Smooth muscle cell (in vitro differentiated cells): ENCODE results near the gene LTBP3. TPM values are rescaled to one million over a fixed set of nuclear protein-coding genes. Genes with fewer than 3 reads are reported as not detected.

Experiments used
- DNase-seq: peaks from one replicate; lab custom pipeline; 2025; ENCODE audit not compliant: unreplicated experiment; lab: John Stamatoyannopoulos, UW
- H2AFZ ChIP-seq: fragments of 200-600 bp; sonication (generic); 2 replicates; pipeline ENCODE4 v1.6.0; 2016; ENCODE audit warnings: antibody characterized with exemption, low read depth, mild to moderate bottlenecking
- H3F3A ChIP-seq: fragments of 200-600 bp; sonication (generic); 2 replicates; pipeline ENCODE4 v1.6.0; 2017; ENCODE audit warnings: antibody characterized with exemption, low read depth
- H3K27ac ChIP-seq: fragments of 200-600 bp; sonication (generic); 2 replicates; pipeline ENCODE4 v1.5.1; 2016; ENCODE audit warnings: low read depth, mild to moderate bottlenecking
- H3K27me3 ChIP-seq: fragments of 200-600 bp; sonication (generic); 2 replicates; pipeline ENCODE4 v1.6.1; 2016; ENCODE audit warnings: low read depth, mild to moderate bottlenecking
- H3K36me3 ChIP-seq: fragments of 200-600 bp; sonication (generic); 2 replicates; pipeline ENCODE4 v1.5.1; 2016; ENCODE audit warnings: low read depth
- H3K4me1 ChIP-seq: fragments of 200-600 bp; sonication (generic); 2 replicates; pipeline ENCODE4 v1.5.1; 2016; ENCODE audit warnings: low read depth
- H3K4me2 ChIP-seq: fragments of 200-600 bp; sonication (generic); 2 replicates; pipeline ENCODE4 v1.6.0; 2016; ENCODE audit warnings: mild to moderate bottlenecking
- H3K4me3 ChIP-seq: fragments of 200-600 bp; sonication (generic); 2 replicates; pipeline ENCODE4 v1.5.1; 2016; ENCODE audit warnings: mild to moderate bottlenecking
- H3K79me2 ChIP-seq: fragments of 200-600 bp; sonication (generic); 2 replicates; pipeline ENCODE4 v1.6.0; 2016; ENCODE audit warnings: low read depth, mild to moderate bottlenecking
- H3K9ac ChIP-seq: fragments of 200-600 bp; sonication (generic); 2 replicates; pipeline ENCODE4 v1.6.0; 2016; ENCODE audit warnings: low read depth
- H3K9me3 ChIP-seq: fragments of 200-600 bp; sonication (generic); replicated peaks from 2 replicates; pipeline ENCODE4 v1.5.1; 2016; ENCODE audit warnings: low read depth
- H4K20me1 ChIP-seq: fragments of 200-600 bp; sonication (generic); 2 replicates; pipeline ENCODE4 v1.6.0; 2016; ENCODE audit warnings: low read depth
- CTCF ChIP-seq: fragments of 200-600 bp; sonication (generic); IDR thresholded peaks from 2 replicates; pipeline ENCODE4 v1.5.1; 2017; ENCODE audit warnings: borderline replicate concordance, mild to moderate bottlenecking, antibody characterized with exemption; ENCODE audit not compliant: insufficient read depth, poor library complexity, severe bottlenecking
- WGBS: methylation state at CpG from one replicate; pipeline ENCODE4 v1.1.7; 2016; ENCODE audit warnings: low lambda C conversion rate; 5-methylcytosine and 5-hydroxymethylcytosine counted together
- polyA plus RNA-seq: library from polyadenylated mRNA; unstranded; fragments of >200 nt; fragmentation: Nextera tagmentation; extraction: Ambion mirVana; gene quantifications from 2 replicates; pipeline ENCODE4 v1.2.1, GENCODE V29; 2016
- small RNA-seq: library from RNA; depleted of rRNA; stranded (forward); fragments of <200 nt; gene quantifications from one replicate; pipeline ENCODE3, GENCODE V24; 2014
- total RNA-seq: library from RNA; depleted of rRNA; stranded (reverse); fragments of >200 nt; gene quantifications from 2 replicates; pipeline ENCODE4 v1.2.3, GENCODE V29; 2014

The LTBP3 gene
- total and polyA plus RNA-seq, 2 experiments from 2014 or later: 33.6 to 46.4 TPM

- Histone ChIP-seq H3K4me1 (peaks cover 85% of the 10 kb centered on the region), H4K20me1 (no peaks in the 10 kb centered on the region), H2AFZ (no peak overlapping the region), H3K36me3 (no peaks in the 10 kb centered on the region), H3K9me3 (no peaks in the 10 kb centered on the region), H3K27ac (peak overlapping the region; percentile 98), H3K9ac (peak overlapping the region; percentile 92), H3K27me3 (no peaks in the 10 kb centered on the region), H3K4me2 (peak overlapping the region; percentile 77), H3K4me3 (no peak overlapping the region), H3F3A (peaks cover 68% of the 10 kb centered on the region), H3K79me2 (peaks cover 10% of the 10 kb centered on the region)
- 4% methylated on average over 10 of the region's 10 CpGs for WGBS
- DNase-seq: peak; percentile 57
- TF ChIP-seq CTCF: no peak
Measured at GRCh38 chr11:65489035-65489705, 69.0 kb downstream of the LTBP3 start.

Small RNAs within 50 kb of the gene (small RNA-seq; reads per million reads assigned to genes)
- gene AP001362.1 (not detected), gene RF01684 (not detected)

Other genes starting within 250 kb of the LTBP3 start
- gene CDC42EP2, start 243.5 kb downstream of the LTBP3 start, total RNA-seq: 0.94 and 4.0 TPM in 2 replicates
- gene CDC42EP2, start 243.5 kb downstream of the LTBP3 start, polyA plus RNA-seq: 7.8 and 13.0 TPM in 2 replicates
- 40.1 and 40.5 TPM in 2 replicates for gene DPF2, start 224.5 kb downstream of the LTBP3 start, total RNA-seq
- gene DPF2, start 224.5 kb downstream of the LTBP3 start, polyA plus RNA-seq: 69.4 and 82.1 TPM in 2 replicates
- gene TIGD3, start 203.6 kb downstream of the LTBP3 start, total RNA-seq: 0.49 TPM in 1 of 2 replicates, not detected in the other
- not detected in 2 replicates for gene TIGD3, start 203.6 kb downstream of the LTBP3 start, polyA plus RNA-seq
- 0.81 and 2.2 TPM in 2 replicates for gene SLC25A45, start 175.7 kb downstream of the LTBP3 start, total RNA-seq
- 3.4 and 7.7 TPM in 2 replicates for gene SLC25A45, start 175.7 kb downstream of the LTBP3 start, polyA plus RNA-seq
- 16.7 and 19.1 TPM in 2 replicates for gene FRMD8, start 171.7 kb downstream of the LTBP3 start, total RNA-seq
- 37.8 and 40.8 TPM in 2 replicates for gene FRMD8, start 171.7 kb downstream of the LTBP3 start, polyA plus RNA-seq
- 142 and 155 TPM in 2 replicates for gene NEAT1, start 135.6 kb downstream of the LTBP3 start, total RNA-seq
- gene NEAT1, start 135.6 kb downstream of the LTBP3 start, polyA plus RNA-seq: 14.9 and 84.6 TPM in 2 replicates
- 7,019 and 7,386 TPM in 2 replicates for gene MALAT1, start 59.3 kb downstream of the LTBP3 start, total RNA-seq
- 6,158 and 16,096 TPM in 2 replicates for gene MALAT1, start 59.3 kb downstream of the LTBP3 start, polyA plus RNA-seq
- gene SCYL1, start 33.3 kb downstream of the LTBP3 start, total RNA-seq: 66.6 and 90.8 TPM in 2 replicates
- gene SCYL1, start 33.3 kb downstream of the LTBP3 start, polyA plus RNA-seq: 108 and 123 TPM in 2 replicates
- gene ZNRD2, start 12.1 kb upstream of the LTBP3 start, total RNA-seq: 45.9 and 55.5 TPM in 2 replicates
- 105 and 108 TPM in 2 replicates for gene ZNRD2, start 12.1 kb upstream of the LTBP3 start, polyA plus RNA-seq
- gene FAM89B, start 14.2 kb upstream of the LTBP3 start, total RNA-seq: 51.4 and 63.9 TPM in 2 replicates
- 174 TPM in 2 replicates for gene FAM89B, start 14.2 kb upstream of the LTBP3 start, polyA plus RNA-seq
- 5.1 and 14.0 TPM in 2 replicates for gene EHBP1L1, start 17.7 kb upstream of the LTBP3 start, total RNA-seq
- gene EHBP1L1, start 17.7 kb upstream of the LTBP3 start, polyA plus RNA-seq: 28.4 and 29.5 TPM in 2 replicates
- 1.7 TPM in 1 of 2 replicates, not detected in the other for gene KCNK7, start 37.4 kb upstream of the LTBP3 start, total RNA-seq
- gene KCNK7, start 37.4 kb upstream of the LTBP3 start, polyA plus RNA-seq: not detected in 2 replicates
- gene MAP3K11, start 55.9 kb upstream of the LTBP3 start, total RNA-seq: 14.9 and 15.0 TPM in 2 replicates
- gene MAP3K11, start 55.9 kb upstream of the LTBP3 start, polyA plus RNA-seq: 17.3 and 29.7 TPM in 2 replicates
- gene PCNX3, start 57.4 kb upstream of the LTBP3 start, total RNA-seq: 12.0 and 17.5 TPM in 2 replicates
- gene PCNX3, start 57.4 kb upstream of the LTBP3 start, polyA plus RNA-seq: 18.3 and 20.7 TPM in 2 replicates
- 9.8 and 15.9 TPM in 2 replicates for gene SIPA1, start 79.7 kb upstream of the LTBP3 start, total RNA-seq
- 63.8 and 67.6 TPM in 2 replicates for gene SIPA1, start 79.7 kb upstream of the LTBP3 start, polyA plus RNA-seq
- 41.7 and 48.1 TPM in 2 replicates for gene RELA, start 104.6 kb upstream of the LTBP3 start, total RNA-seq
- 82.8 and 98.4 TPM in 2 replicates for gene RELA, start 104.6 kb upstream of the LTBP3 start, polyA plus RNA-seq
- 37.0 and 40.1 TPM in 2 replicates for gene KAT5, start 153.9 kb upstream of the LTBP3 start, total RNA-seq
- 38.8 and 45.1 TPM in 2 replicates for gene KAT5, start 153.9 kb upstream of the LTBP3 start, polyA plus RNA-seq
- 20.9 and 30.0 TPM in 2 replicates for gene RNASEH2C, start 162.4 kb upstream of the LTBP3 start, total RNA-seq
- 51.7 and 56.8 TPM in 2 replicates for gene RNASEH2C, start 162.4 kb upstream of the LTBP3 start, polyA plus RNA-seq
- gene AP5B1, start 222.6 kb upstream of the LTBP3 start, total RNA-seq: 5.4 and 6.2 TPM in 2 replicates
- gene AP5B1, start 222.6 kb upstream of the LTBP3 start, polyA plus RNA-seq: 7.7 and 11.6 TPM in 2 replicates
- 7.8 and 8.3 TPM in 2 replicates for gene OVOL1, start 228.7 kb upstream of the LTBP3 start, total RNA-seq
- 3.1 and 16.8 TPM in 2 replicates for gene OVOL1, start 228.7 kb upstream of the LTBP3 start, polyA plus RNA-seq